ENCODE results near the gene ZBTB20.

ZBTB20 gene

DNA sequence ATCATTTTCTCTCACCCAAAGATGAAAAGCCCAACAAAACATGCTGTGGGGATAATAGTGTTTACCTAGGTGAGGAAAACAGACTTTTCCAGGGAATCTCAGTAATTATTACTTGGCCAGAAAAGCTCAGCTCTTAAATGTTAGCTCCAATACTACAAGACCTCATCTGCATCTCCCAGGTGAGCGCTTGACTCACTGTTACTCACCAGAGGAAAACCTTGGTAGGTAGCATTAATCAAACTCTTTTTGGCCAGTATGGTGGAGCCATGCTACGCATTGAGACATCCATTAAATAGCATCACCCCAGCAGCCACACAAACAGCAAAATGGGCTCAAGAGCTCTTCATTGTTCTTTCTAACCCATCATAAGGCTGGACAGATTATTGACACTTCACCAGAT is 754.3 kb downstream of the ZBTB20 start:
- DNase-seq: no peak

GRCh38 chr3:114389156-114389555 is 757.9 kb downstream of the ZBTB20 start:
- no peak for DNase-seq

GRCh38 chr3:114384558-114384903 is 762.6 kb downstream of the ZBTB20 start:
- DNase-seq: no peak

DNA sequence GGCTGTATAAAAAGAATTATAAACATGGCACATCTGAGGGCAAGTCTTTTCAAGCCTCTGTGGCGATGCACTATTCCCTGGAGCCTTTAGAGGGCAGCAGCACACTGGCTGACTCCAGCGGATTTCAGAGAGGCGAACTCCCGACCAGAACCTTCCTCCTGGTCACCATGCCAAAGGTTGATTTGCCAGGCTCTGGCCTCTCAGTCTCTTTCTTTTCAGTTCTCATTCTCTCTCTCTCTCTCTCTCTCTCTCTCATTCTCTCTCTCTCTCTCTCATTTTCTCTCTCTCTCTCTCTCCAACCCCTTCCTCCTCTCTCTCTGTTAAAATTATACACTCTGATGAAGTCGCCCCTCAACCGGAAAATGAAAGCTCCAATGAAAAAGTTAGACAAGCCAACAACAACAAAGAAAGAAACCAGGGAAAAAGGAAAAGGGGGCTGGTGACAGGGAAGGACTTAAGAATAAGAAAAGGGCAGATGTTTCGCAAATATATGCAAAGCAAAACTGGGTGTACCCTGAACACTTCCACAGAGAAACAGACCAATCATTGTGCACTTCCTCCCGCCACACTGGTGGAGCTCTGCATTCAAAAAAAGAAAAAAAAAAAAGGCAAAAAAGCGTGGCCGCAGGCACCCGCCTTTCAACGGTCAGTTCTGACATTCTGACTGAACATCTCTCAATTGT is 763.1 kb downstream of the ZBTB20 start:
- peak; percentile 80 for DNase-seq

- no peak for DNase-seq
Observed at GRCh38 chr3:114380233-114380651, 766.8 kb downstream of the ZBTB20 start.

GRCh38 chr3:114379266-114379665 is 767.8 kb downstream of the ZBTB20 start:
- DNase-seq: no peak

DNA sequence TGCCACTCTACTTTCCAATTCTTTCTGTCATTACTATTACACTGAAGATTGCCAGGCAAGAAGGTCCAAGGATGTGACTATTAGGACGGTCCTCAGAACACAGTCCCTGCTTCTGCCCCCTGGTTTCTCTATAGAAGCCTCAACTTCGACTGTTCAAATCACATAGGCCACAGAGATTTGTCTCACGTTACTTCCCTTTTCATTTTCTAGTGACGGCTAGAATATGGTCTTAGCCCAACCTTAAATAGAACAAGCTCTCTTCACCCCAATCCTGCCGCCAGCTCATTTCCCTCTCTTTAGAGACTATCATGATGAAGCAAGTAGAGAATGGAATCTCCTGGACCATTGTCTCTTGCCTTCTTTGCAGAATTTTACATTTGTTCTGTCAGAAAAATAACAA is 768.3 kb downstream of the ZBTB20 start:
- DNase-seq: no peak

GRCh38 chr3:114377426-114377825 is 769.7 kb downstream of the ZBTB20 start:
- DNase-seq: no peak

GRCh38 chr3:114376516-114377185 is 770.4 kb downstream of the ZBTB20 start:
- DNase-seq: no peak

- no peak for DNase-seq
Observed at GRCh38 chr3:114375608-114376421, 771.3 kb downstream of the ZBTB20 start.

DNA sequence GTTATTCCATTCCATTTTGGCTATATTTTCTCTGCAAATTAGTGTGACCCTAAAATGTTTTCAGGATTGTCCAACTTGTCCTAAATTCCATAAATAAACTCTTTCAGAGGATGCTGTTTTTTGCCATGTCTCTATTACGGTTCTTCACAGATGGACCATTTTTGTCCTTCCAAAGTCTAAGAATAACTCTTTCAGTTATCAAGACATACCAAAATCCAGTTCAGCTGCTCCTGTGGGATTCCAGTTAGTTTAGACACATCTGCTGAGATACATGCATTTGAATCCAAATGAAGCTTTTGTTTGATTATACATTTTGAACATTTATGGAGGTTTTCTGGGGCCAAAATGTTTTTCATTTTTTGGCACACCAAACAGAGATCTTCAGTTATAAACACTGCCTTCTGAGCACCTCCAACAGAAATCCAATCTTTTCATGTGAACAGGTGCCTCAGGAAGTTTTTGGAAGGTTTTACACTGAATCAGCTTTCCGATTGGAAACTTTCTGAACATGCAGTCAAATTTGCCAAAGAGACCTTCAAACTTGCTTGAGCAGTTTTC is 772.6 kb downstream of the ZBTB20 start:
- DNase-seq: no peak

GRCh38 chr3:114370537-114371174 is 776.4 kb downstream of the ZBTB20 start:
- DNase-seq: no peak

- peak; percentile 57 for DNase-seq
Observed at GRCh38 chr3:114365909-114366308, 781.2 kb downstream of the ZBTB20 start.

DNA sequence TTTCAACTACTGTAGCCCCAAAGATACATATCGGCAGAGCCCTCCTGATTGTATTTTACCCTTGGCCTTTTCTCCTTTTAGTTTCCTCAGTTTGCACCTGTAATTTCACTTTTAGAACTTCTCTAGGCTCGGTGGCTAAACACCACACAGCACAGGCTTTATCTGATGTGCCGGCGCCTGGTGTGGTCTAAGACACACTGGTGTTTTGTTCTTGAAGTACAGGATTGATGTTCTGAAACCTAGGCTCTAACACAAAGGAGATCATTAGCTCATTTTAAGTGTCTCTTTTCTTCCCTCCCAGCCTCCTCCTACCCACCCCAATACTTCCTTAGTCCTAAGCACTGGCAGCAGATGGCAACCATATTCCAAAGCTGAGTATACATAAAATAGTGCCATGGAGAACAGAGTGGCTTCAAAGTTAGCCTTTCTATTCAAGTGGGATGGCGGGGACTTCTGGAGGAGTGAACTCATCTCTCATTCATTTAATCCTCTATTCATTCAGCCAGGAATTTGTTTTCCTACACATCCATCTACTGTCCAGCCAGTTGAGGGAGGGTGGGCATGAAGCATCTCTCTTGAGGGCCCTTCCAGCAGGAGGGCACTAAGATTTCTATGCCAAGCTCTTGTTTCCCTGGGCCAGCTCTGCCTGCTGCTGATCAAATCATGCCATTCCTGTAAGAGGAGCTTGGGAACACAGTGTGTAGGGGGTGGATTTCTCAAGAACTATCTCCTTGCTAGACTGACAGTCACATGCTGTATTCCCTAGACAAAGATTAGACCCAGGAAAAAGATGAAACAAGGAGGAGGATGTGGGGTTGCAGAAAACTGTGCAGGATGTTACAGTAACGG is 782.1 kb downstream of the ZBTB20 start:
- no peak for DNase-seq

GRCh38 chr3:114363554-114364202 is 783.4 kb downstream of the ZBTB20 start:
- no peak for DNase-seq

- DNase-seq: peak; percentile 13
Observed at GRCh38 chr3:114362815-114363214, 784.3 kb downstream of the ZBTB20 start.

- DNase-seq: no peak
Observed at GRCh38 chr3:114361391-114361790, 785.7 kb downstream of the ZBTB20 start.

DNA sequence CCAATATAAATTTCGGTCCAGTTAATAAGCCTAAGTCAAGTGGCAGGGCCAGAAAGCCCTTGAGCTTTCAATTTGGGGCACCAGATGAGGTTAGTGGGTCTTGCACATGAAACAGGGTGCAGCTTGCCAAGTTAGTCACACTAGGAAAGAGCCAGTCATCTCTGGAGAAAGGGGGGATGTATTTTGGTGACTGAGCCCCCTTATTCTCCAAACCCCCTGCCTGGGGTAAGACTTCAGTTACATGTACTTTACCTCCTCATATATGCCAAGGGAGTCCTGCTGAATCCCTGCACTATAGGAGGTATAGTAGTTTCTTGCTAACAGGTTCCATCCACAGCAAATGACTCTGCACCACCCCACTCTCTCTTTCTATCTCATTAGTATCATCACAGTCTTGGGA is 790.6 kb downstream of the ZBTB20 start:
- no peak for DNase-seq

- DNase-seq: no peak
Observed at GRCh38 chr3:114356066-114356465, 791.0 kb downstream of the ZBTB20 start.

DNA sequence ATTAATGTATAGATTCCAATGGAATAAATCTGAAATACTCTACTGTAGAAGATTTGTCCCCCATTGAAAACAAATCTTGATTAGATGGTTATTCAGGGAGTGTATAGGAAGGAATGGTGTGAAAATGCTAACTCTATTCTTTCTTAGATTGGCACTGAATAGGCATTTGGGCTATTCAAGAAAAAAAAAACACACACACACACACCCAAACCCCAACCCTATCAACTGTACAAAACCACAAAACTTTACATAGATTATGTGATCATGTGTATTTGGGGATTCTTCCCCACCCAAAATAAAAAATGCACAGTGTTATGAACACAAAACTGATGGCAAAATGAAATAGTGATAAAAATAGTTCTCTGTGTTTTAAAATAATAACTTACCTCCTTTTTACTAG is 791.4 kb downstream of the ZBTB20 start:
- DNase-seq: no peak

- DNase-seq: no peak
Observed at GRCh38 chr3:114351822-114352145, 795.3 kb downstream of the ZBTB20 start.
